NOMO-1 (cell line): Measurements from ENCODE around the gene TLCD3A.

Source experiments
- DNase-seq, 2 experiments: peaks; one replicate each; lab custom pipeline; 2025; ENCODE audit not compliant: unreplicated experiment in 2 of 2; lab: John Stamatoyannopoulos, UW

TLCD3A gene

GRCh38 chr17:705863-706262 is 26.5 kb upstream of the TLCD3A start:
- DNase-seq, result no peak

GRCh38 chr17:708132-708531 is 24.3 kb upstream of the TLCD3A start:
- DNase-seq, result no peak

- no peak for DNase-seq
Observed at GRCh38 chr17:718075-718474, 14.3 kb upstream of the TLCD3A start.

GRCh38 chr17:720706-721539 is 11.5 kb upstream of the TLCD3A start:
- DNase-seq, result no peak

- DNase-seq, result no peak
Observed at GRCh38 chr17:721540-721937, 10.9 kb upstream of the TLCD3A start.

- no peak for DNase-seq
Observed at GRCh38 chr17:725084-725483, 7.3 kb upstream of the TLCD3A start.

- DNase-seq, result no peak
Observed at GRCh38 chr17:725746-726145, 6.7 kb upstream of the TLCD3A start.

- DNase-seq, result no peak
Observed at GRCh38 chr17:726271-726919, 6.0 kb upstream of the TLCD3A start.

- no peak for DNase-seq
Observed at GRCh38 chr17:728911-729310, 3.5 kb upstream of the TLCD3A start.

GRCh38 chr17:731644-732066 is 741 bp upstream of the TLCD3A start:
- no peak for DNase-seq

- DNase-seq, result peak in 1 of 2 experiments; percentile 13
Observed at GRCh38 chr17:732902-733720, 715 bp downstream of the TLCD3A start.

- DNase-seq, result no peak
Observed at GRCh38 chr17:733743-734142, 1.3 kb downstream of the TLCD3A start.

- no peak for DNase-seq
Observed at GRCh38 chr17:737561-738113, 5.2 kb downstream of the TLCD3A start.

GRCh38 chr17:740240-741017 is 8.0 kb downstream of the TLCD3A start:
- peak; percentile 83 to 93 for DNase-seq

GRCh38 chr17:742147-742793 is 9.9 kb downstream of the TLCD3A start:
- DNase-seq, result no peak

- no peak for DNase-seq
Observed at GRCh38 chr17:743139-743538, 10.7 kb downstream of the TLCD3A start.

GRCh38 chr17:744937-745336 is 12.5 kb downstream of the TLCD3A start:
- DNase-seq, result no peak

GRCh38 chr17:745406-745805 is 13.0 kb downstream of the TLCD3A start:
- no peak for DNase-seq

GRCh38 chr17:746181-746580 is 13.8 kb downstream of the TLCD3A start:
- DNase-seq, result no peak
